GM23338 (cell line): ENCODE data around the gene DACT2.

Source experiments
- JUNB ChIP-seq: IDR thresholded peaks from one replicate; pipeline ENCODE4 v1.6.1; 2016; ENCODE audit warnings: antibody characterized with exemption; ENCODE audit not compliant: unreplicated experiment
- POLR2AphosphoS5 ChIP-seq: IDR thresholded peaks from 2 replicates; pipeline ENCODE4 v1.6.1; 2016; ENCODE audit warnings: antibody characterized with exemption, low read depth

DNA sequence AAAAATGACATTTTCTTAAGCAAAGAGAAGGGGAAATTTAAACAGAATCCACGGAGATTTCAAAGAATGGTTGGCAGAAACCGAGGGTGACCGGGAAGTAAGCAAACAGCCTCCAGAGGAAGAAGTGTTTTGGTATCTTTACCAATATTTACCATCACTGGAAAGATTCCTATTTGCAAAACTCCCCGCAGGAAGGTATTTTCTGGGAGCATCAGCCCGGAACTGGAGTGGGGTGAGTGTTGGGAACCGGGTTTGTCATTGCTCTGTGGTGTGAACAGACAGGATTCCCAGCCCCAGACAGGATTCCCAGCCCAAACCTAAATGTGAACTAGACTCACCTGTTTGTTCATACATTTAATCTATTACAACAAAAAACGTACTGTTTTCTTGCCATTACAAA, 19.2 kb upstream of the DACT2 start:
- TF ChIP-seq JUNB (no peak), POLR2AphosphoS5 (no peak)
